Measurements from ENCODE around the gene GLI3.
A peak's percentile ranks its signal among the peaks of the same experiment; 100 is the strongest.

Gene GLI3

GRCh38 chr7:42099470-42100155 is 137.4 kb downstream of the GLI3 start:
- peak; percentile 92 for DNase-seq (ENCODE audit: low read depth)
- no peak overlapping the region for H3K4me3 ChIP-seq (ENCODE audit: low read length)
- TF ChIP-seq, protein P1, sequence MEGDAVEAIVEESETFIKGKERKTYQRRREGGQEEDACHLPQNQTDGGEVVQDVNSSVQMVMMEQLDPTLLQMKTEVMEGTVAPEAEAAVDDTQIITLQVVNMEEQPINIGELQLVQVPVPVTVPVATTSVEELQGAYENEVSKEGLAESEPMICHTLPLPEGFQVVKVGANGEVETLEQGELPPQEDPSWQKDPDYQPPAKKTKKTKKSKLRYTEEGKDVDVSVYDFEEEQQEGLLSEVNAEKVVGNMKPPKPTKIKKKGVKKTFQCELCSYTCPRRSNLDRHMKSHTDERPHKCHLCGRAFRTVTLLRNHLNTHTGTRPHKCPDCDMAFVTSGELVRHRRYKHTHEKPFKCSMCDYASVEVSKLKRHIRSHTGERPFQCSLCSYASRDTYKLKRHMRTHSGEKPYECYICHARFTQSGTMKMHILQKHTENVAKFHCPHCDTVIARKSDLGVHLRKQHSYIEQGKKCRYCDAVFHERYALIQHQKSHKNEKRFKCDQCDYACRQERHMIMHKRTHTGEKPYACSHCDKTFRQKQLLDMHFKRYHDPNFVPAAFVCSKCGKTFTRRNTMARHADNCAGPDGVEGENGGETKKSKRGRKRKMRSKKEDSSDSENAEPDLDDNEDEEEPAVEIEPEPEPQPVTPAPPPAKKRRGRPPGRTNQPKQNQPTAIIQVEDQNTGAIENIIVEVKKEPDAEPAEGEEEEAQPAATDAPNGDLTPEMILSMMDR (IDR thresholded peaks at IDR 0.05; ENCODE audit: insufficient read depth, low read depth, low read length, missing control alignments): no peak

DNA sequence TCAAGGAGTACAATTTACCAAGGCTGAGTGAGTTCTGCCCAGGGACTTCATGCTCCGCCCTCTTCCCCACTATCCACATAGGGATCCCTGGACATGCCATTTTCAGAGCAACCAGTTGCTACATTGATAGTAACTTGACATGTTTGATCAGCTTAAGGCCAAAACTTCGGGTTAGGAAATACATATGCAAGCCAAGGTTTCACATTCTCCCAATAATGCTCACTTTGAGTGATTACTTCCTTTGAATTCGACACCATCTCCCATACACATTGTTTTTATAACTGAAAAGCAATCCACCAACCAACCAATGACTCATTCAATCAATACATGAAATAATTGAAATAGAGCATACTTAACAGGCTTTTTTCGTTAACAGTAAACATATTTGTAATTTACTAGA is 137.9 kb downstream of the GLI3 start:
- TF ChIP-seq, protein P1 (IDR thresholded peaks at IDR 0.05; ENCODE audit: insufficient read depth, low read depth, low read length, missing control alignments): no peak
- DNase-seq (ENCODE audit: low read depth): peak; percentile 15

GRCh38 chr7:42097752-42098151 is 139.3 kb downstream of the GLI3 start:
- TF ChIP-seq, protein P1 (IDR thresholded peaks at IDR 0.05; ENCODE audit: insufficient read depth, low read depth, low read length, missing control alignments): peak; percentile 23

More for the DNA sequence above, 137.9 kb downstream of the GLI3 start:
- H3K4me3 ChIP-seq (ENCODE audit: low read length): no peak overlapping the region

DNA sequence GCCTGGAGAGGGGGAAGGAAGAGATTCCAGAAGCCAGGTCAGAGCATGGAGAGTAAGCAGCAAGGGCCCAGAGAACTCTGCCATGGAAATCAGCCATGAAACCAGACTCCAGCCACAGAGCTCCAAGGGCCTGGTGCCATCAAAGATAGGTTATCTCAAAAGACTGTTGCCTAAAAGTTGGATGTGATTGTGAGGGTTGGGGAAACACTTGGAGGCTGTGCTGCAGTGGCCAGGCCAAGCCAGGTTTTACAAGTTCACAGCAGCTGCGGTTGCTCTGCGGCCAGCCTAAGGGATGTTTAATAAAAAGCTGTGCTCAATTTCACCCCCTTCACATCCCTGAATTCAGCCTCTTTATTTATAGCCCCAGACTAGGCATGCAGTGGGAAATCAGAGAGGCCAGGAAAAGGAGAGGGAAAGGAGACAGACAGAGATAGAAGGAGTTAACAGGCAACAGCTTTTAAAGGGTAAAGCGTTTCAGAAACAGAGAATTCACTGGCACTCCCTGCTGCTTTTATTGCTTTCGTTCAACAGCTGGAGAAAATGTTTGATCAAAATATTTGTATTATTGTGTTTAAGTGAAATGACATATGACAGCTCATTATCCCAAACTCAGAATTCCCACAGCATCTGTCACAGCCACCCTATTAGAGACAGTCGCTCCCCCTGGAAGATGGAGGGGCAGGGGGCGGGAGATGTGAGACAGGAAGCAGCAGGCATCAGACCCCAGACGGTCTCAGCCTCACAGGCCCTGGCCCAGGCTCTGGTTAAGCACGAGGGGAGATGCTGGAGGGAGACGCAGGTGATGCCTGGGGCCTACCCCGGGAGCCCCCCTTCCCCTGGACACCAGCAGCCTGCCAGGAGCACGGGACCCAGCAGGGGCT is 140.1 kb downstream of the GLI3 start:
- TF ChIP-seq, protein P1 (IDR thresholded peaks at IDR 0.05; ENCODE audit: insufficient read depth, low read depth, low read length, missing control alignments): no peak
- no peak overlapping the region for H3K4me3 ChIP-seq (ENCODE audit: low read length)
- DNase-seq (ENCODE audit: low read depth): no peak

More at GRCh38 chr7:42097752-42098151, 139.3 kb downstream of the GLI3 start:
- peak; percentile 96 for DNase-seq (ENCODE audit: low read depth)
- no peak overlapping the region for H3K4me3 ChIP-seq (ENCODE audit: low read length)

DNA sequence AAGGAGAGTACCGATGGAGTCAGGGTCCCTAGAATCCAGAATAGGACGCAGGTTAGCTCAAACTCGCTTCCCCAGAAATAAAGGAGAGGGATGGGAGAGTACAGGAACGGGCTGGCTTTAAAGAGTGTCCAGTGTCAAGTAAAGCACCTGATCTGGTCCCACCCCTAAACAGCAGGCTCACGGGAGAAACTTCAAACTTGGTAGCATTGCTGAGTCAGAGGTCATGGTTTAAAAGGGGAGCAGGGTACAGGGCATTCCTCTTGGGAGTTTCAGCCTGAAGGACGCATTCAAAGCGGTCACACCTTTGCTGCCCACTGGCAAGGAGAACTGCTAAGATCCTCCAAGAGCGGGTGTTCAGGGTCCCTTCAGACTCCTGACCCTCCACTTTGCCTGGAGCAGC is 140.7 kb downstream of the GLI3 start:
- DNase-seq (ENCODE audit: low read depth): no peak
- TF ChIP-seq, protein P1 (IDR thresholded peaks at IDR 0.05; ENCODE audit: insufficient read depth, low read depth, low read length, missing control alignments): no peak
- no peak overlapping the region for H3K4me3 ChIP-seq (ENCODE audit: low read length)

DNA sequence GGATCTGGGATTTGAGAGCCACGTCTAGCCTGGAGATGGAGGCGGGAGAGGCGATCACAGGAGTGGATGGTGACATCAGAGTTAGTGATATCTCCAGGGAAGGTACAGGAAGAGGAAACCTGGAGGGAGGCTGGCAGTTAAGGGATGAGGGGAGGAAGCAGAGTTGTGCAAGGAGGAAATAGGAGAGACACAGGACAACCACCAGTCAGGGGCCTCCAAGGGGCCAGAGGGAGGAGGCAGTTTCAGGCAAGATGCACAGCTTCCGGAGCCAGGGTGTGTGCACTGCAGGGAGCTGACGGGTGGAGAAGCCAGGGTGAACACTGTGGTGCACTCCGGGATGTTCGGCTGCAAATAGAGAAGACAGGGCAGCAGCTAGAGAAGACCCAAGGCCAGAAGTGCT is 141.2 kb downstream of the GLI3 start:
- DNase-seq (ENCODE audit: low read depth): no peak
- H3K4me3 ChIP-seq (ENCODE audit: low read length): no peak overlapping the region
- TF ChIP-seq, protein P1 (IDR thresholded peaks at IDR 0.05; ENCODE audit: insufficient read depth, low read depth, low read length, missing control alignments): no peak
